OCI-LY3 (cell line): ENCODE data around the gene COL9A2.

Source experiments
- H2AFZ ChIP-seq: fragments of 200-600, 300-600 bp; shearing (Covaris generic); 2 replicates; pipeline ENCODE4 v1.6.0; 2014; ENCODE audit warnings: antibody characterized with exemption, low read depth, low read length
- H3K27ac ChIP-seq: fragments of 200-600, 300-600 bp; sonication (generic); 2 replicates; pipeline ENCODE4 v1.5.1; 2014; ENCODE audit warnings: mild to moderate bottlenecking, low read length, moderate library complexity, mixed read lengths
- H3K27me3 ChIP-seq: fragments of 200-600, 300-600 bp; sonication (generic); 2 replicates; pipeline ENCODE4 v1.6.1; 2014; ENCODE audit warnings: low read depth, low read length, mixed read lengths
- H3K36me3 ChIP-seq: fragments of 200-600, 300-600 bp; sonication (generic); replicated peaks from 2 replicates; pipeline ENCODE3; 2014; ENCODE audit warnings: low read depth, low read length, mixed read lengths
- H3K4me1 ChIP-seq: fragments of 300-600, 200-600 bp; sonication (generic); 2 replicates; pipeline ENCODE4 v1.6.1; 2014; ENCODE audit warnings: low read length, mixed read lengths
- H3K4me2 ChIP-seq: fragments of 200-600, 300-600 bp; sonication (generic); 2 replicates; pipeline ENCODE4 v1.6.1; 2014; ENCODE audit warnings: low read length, mixed read lengths
- H3K4me3 ChIP-seq: fragments of 300-600, 200-600 bp; sonication (generic); 2 replicates; pipeline ENCODE4 v1.5.1; 2014; ENCODE audit warnings: antibody characterized with exemption, mild to moderate bottlenecking, low read length, moderate library complexity
- H3K79me2 ChIP-seq: fragments of 300-600, 200-600 bp; shearing (Covaris generic); 2 replicates; pipeline ENCODE4 v1.6.1; 2014; ENCODE audit warnings: mild to moderate bottlenecking, low read length, mixed read lengths
- H3K9ac ChIP-seq: fragments of 300-600, 200-600 bp; shearing (Covaris generic); 2 replicates; pipeline ENCODE4 v1.6.0; 2014; ENCODE audit warnings: mild to moderate bottlenecking, low read length, moderate library complexity
- H3K9me3 ChIP-seq: fragments of 200-600, 300-600 bp; shearing (Covaris generic); 2 replicates; pipeline ENCODE4 v1.6.1; 2014; ENCODE audit warnings: low read length, mixed read lengths; ENCODE audit not compliant: insufficient read depth
- H4K20me1 ChIP-seq: fragments of 200-600, 300-600 bp; sonication (generic); 2 replicates; pipeline ENCODE4 v1.6.1; 2016; ENCODE audit warnings: low read length, mixed read lengths; ENCODE audit not compliant: insufficient read depth
- CTCF ChIP-seq: fragments of 200-600, 300-600 bp; sonication (generic); IDR thresholded peaks from 2 replicates; pipeline ENCODE4 v1.5.1; 2014; ENCODE audit warnings: antibody characterized with exemption, low read length, low read depth
- EZH2phosphoT487 ChIP-seq: fragments of 200-600 bp; shearing (Covaris generic); IDR thresholded peaks from 2 replicates; pipeline ENCODE4 v1.6.1; 2018; ENCODE audit warnings: antibody characterized with exemption, mixed run types, low read depth

The COL9A2 gene

GRCh38 chr1:40353082-40353481 is 36.0 kb upstream of the COL9A2 start:
- no peaks in the 10 kb centered on the region for H3K36me3 ChIP-seq
- no peak overlapping the region for H3K4me3 ChIP-seq
- no peaks in the 10 kb centered on the region for H3K27me3 ChIP-seq
- H3K4me1 ChIP-seq, result peaks cover 30% of the 10 kb centered on the region
- H3K79me2 ChIP-seq, result no peaks in the 10 kb centered on the region
- no peak overlapping the region for H3K9ac ChIP-seq
- H2AFZ ChIP-seq, result no peak overlapping the region
- H4K20me1 ChIP-seq, result no peaks in the 10 kb centered on the region
- no peak overlapping the region for H3K27ac ChIP-seq
- no peak overlapping the region for H3K4me2 ChIP-seq
- H3K9me3 ChIP-seq, result no peaks in the 10 kb centered on the region
- TF ChIP-seq CTCF (no peak), EZH2phosphoT487 (no peak)

- H3K27ac ChIP-seq, result peak overlapping the region; percentile 47; the same call in 1 of the 2 replicates
- no peaks in the 10 kb centered on the region for H3K36me3 ChIP-seq
- TF ChIP-seq EZH2phosphoT487, result no peak
- no peak for TF ChIP-seq CTCF
- H3K9ac ChIP-seq, result no peak overlapping the region
- H3K79me2 ChIP-seq, result no peaks in the 10 kb centered on the region
- no peaks in the 10 kb centered on the region for H3K27me3 ChIP-seq
- no peak overlapping the region for H3K4me3 ChIP-seq
- H4K20me1 ChIP-seq, result no peaks in the 10 kb centered on the region
- H2AFZ ChIP-seq, result no peak overlapping the region
- peak overlapping the region; percentile 24 for H3K4me2 ChIP-seq
- no peaks in the 10 kb centered on the region for H3K9me3 ChIP-seq
- H3K4me1 ChIP-seq, result peaks cover 30% of the 10 kb centered on the region
Measured at GRCh38 chr1:40352126-40352525, 35.0 kb upstream of the COL9A2 start.

GRCh38 chr1:40351124-40351523 is 34.0 kb upstream of the COL9A2 start:
- peaks cover 30% of the 10 kb centered on the region for H3K4me1 ChIP-seq
- no peak overlapping the region for H2AFZ ChIP-seq
- no peak for TF ChIP-seq EZH2phosphoT487
- TF ChIP-seq CTCF, result no peak
- no peaks in the 10 kb centered on the region for H4K20me1 ChIP-seq
- no peaks in the 10 kb centered on the region for H3K9me3 ChIP-seq
- H3K27me3 ChIP-seq, result no peaks in the 10 kb centered on the region
- no peak overlapping the region for H3K4me3 ChIP-seq
- H3K36me3 ChIP-seq, result no peaks in the 10 kb centered on the region
- H3K27ac ChIP-seq, result no peak overlapping the region
- no peak overlapping the region for H3K9ac ChIP-seq
- peak overlapping the region; percentile 47; the same call in 1 of the 2 replicates for H3K4me2 ChIP-seq
- no peaks in the 10 kb centered on the region for H3K79me2 ChIP-seq

DNA sequence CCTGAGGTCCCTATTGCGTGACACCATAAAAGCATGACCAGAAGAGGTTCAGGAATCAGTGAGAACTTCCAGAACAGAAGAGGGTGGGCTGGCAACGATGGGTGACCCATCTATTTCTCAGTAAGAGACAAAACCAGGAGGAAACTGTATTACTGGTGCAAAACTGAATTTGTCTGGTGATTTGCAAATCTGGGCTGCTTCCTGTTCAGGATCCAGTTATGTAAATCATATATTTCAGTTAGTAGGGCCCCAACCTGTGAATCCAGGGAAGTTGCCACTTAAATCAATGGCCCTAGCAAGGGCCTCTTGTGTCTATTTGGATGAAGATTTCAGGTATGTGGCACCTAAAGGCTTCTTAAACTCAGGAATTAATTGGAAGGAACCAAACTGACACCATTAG is 33.3 kb upstream of the COL9A2 start:
- Histone ChIP-seq H2AFZ (no peak overlapping the region), H3K9ac (no peak overlapping the region), H3K27me3 (no peaks in the 10 kb centered on the region), H3K36me3 (no peaks in the 10 kb centered on the region), H3K27ac (no peak overlapping the region), H4K20me1 (no peaks in the 10 kb centered on the region), H3K4me2 (peak overlapping the region; percentile 47), H3K4me1 (peaks cover 30% of the 10 kb centered on the region), H3K9me3 (no peaks in the 10 kb centered on the region), H3K4me3 (no peak overlapping the region), H3K79me2 (no peaks in the 10 kb centered on the region)
- TF ChIP-seq CTCF (no peak), EZH2phosphoT487 (no peak)
